A673 (cell line): ENCODE data around the gene MYO1D.

Experiments used
- CTCF ChIP-seq: fragments of 300-800, 200-600 bp; sonication (generic); conservative IDR thresholded peaks from 2 replicates; pipeline ENCODE4 v1.5.1; 2017; ENCODE audit warnings: low read depth, mild to moderate bottlenecking, antibody characterized with exemption, low read length, moderate library complexity, mixed read lengths
- EZH2 ChIP-seq: fragments of 200-600 bp; sonication (generic); IDR thresholded peaks from 2 replicates; pipeline ENCODE4 v1.6.1; 2017; ENCODE audit warnings: borderline replicate concordance, low read depth, mild to moderate bottlenecking, mixed read lengths, antibody characterized with exemption, low read length; ENCODE audit not compliant: poor library complexity, severe bottlenecking

- TF ChIP-seq CTCF: no peak
- no peak for TF ChIP-seq EZH2
Observed at GRCh38 chr17:32875923-32876416, 954 bp downstream of the MYO1D start.
